22Rv1 (cell line): ENCODE data around the gene FAF1.

Experiments used
- CTCF ChIP-seq: fragments of 450-650 bp; IDR thresholded peaks from 2 replicates; pipeline ENCODE4 v1.5.1; 2017; ENCODE audit warnings: mild to moderate bottlenecking
- ZFX ChIP-seq: fragments of 450-650 bp; IDR thresholded peaks from 2 replicates; pipeline ENCODE4 v1.6.1; 2017; ENCODE audit warnings: antibody characterized with exemption, borderline replicate concordance

DNA sequence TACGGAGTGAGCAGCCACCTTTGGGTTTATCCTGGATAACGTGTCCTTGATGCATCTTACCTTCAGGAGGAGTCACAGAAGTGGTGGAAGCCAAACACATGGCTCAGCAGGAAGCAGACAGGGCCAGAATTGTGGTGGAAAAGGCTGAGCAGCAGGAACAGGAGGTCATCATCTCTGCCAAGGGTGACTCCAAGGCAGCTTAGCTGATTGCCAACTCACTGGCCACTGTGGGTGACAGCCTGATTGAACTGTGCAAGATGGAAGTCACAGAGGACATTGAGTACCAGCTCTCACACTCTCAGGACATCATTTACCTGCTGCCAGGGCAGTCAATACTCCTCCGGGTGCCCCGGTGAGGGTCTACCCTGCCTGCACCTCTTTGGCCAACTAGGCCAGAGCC is 179.3 kb downstream of the FAF1 start:
- no peak for TF ChIP-seq CTCF
- TF ChIP-seq ZFX: no peak
